HUES6 (cell line): ENCODE results near the gene HDAC7.

Experiments used
- H3K27ac ChIP-seq: 2 replicates; pipeline ENCODE4 v1.7.0; 2013; ENCODE audit warnings: low read depth, mild to moderate bottlenecking, low read length, inconsistent platforms
- H3K27me3 ChIP-seq: 2 replicates; pipeline ENCODE4 v1.6.1; 2013; ENCODE audit warnings: low read length; ENCODE audit not compliant: control insufficient read depth, insufficient read depth
- H3K36me3 ChIP-seq: 2 replicates; pipeline ENCODE4 v1.6.1; 2013; ENCODE audit warnings: low read length; ENCODE audit not compliant: control insufficient read depth, insufficient read depth
- H3K4me1 ChIP-seq: 2 replicates; pipeline ENCODE4 v1.6.1; 2013; ENCODE audit warnings: low read length; ENCODE audit not compliant: control insufficient read depth, insufficient read depth
- H3K4me3 ChIP-seq: 2 replicates; pipeline ENCODE4 v1.5.1; 2013; ENCODE audit warnings: low read depth, low read length
- H3K9ac ChIP-seq: one replicate; pipeline ENCODE4 v1.6.1; 2013; ENCODE audit warnings: mild to moderate bottlenecking, low read length
- H3K9me3 ChIP-seq: 2 replicates; pipeline ENCODE4 v1.6.1; 2013; ENCODE audit warnings: low read depth, low read length; ENCODE audit not compliant: control insufficient read depth, insufficient read depth

The HDAC7 gene

GRCh38 chr12:47754126-47754525, 65.6 kb downstream of the HDAC7 start:
- Histone ChIP-seq H3K36me3 (no peaks in the 10 kb centered on the region; the same call in 1 of the 2 replicates), H3K27ac (peak overlapping the region; percentile 78; the same call in 1 of the 2 replicates), H3K9me3 (no peaks in the 10 kb centered on the region), H3K4me3 (0 out of 2 replicates have a peak overlapping the region, but pooled peaks have one; percentile 7), H3K4me1 (peaks cover 57% of the 10 kb centered on the region), H3K9ac (no peak overlapping the region), H3K27me3 (no peaks in the 10 kb centered on the region)

DNA sequence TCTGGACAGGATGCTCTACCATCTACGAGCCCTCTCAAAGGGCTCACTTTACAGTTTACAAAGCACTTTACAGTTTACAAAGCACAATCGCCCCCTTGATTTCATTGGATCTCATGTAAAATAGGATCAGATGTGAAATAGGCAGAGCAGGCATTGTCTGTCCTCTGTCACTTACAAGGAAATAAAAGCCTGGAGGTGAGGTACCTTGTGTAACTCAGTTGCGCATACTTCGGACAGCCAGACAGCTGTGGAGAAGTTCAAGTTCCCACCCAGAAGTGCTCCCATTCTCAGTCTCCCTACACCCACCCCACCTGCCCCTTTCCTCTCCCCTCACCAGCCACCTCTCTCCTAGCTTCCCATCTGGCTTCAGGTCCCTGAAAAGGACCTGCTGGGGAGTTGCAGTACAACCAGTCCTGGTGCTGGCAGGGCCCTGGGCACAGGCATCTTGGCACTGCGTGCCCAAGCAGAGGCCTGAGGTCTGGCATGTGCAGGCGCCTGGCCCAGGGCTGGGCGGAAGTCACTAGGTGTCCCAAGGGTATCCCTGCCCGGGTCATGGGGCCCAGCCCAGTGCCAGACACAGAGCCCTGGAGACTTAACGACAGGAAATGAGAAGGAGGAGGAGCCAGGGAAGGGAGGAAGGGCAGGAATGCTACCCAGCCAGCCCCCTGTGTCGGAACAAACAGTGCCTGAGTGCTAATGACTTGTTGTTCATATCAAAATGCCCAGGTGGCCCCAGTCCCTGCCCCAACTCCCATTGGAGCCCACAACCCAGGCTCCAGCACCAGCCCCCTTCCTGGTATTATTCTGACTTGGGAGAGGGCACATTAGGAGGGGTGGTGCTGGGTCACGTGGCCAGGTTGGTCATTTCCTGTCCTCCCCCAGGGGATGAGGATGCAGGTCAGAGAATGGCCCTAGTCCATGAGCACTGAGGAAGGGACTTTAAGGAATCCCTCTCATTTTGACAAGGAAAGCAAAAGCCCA, 66.4 kb downstream of the HDAC7 start:
- no peaks in the 10 kb centered on the region for H3K9me3 ChIP-seq
- 0 out of 2 replicates have a peak overlapping the region, but pooled peaks have one; percentile 7 for H3K4me3 ChIP-seq
- no peaks in the 10 kb centered on the region for H3K27me3 ChIP-seq
- no peaks in the 10 kb centered on the region; the same call in 1 of the 2 replicates for H3K36me3 ChIP-seq
- no peak overlapping the region for H3K9ac ChIP-seq
- H3K27ac ChIP-seq = peak overlapping the region; percentile 78
- peaks cover 54% of the 10 kb centered on the region for H3K4me1 ChIP-seq

DNA sequence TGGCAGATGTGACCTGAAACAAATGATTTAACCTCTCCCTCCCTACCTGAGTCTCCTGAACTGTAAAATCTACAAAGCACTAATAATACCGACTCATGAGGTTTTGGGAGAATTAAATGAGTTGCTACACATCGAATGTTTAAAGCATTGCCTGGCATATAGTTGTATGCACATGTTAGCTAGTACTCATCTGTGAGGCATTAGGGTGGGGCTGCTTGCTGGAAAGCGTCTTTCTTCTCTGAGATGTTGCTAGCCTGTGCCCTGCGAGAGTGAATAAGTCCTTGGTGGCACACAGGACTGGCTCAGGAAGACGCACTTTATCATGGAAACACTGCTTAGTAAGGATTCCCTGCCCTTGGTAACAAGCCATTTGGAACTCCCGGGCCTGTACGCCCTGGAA, 67.2 kb downstream of the HDAC7 start:
- Histone ChIP-seq H3K27me3 (no peaks in the 10 kb centered on the region), H3K4me3 (no peak overlapping the region), H3K9ac (no peak overlapping the region), H3K4me1 (peaks cover 46% of the 10 kb centered on the region), H3K36me3 (no peaks in the 10 kb centered on the region; the same call in 1 of the 2 replicates), H3K9me3 (no peaks in the 10 kb centered on the region), H3K27ac (no peak overlapping the region)

DNA sequence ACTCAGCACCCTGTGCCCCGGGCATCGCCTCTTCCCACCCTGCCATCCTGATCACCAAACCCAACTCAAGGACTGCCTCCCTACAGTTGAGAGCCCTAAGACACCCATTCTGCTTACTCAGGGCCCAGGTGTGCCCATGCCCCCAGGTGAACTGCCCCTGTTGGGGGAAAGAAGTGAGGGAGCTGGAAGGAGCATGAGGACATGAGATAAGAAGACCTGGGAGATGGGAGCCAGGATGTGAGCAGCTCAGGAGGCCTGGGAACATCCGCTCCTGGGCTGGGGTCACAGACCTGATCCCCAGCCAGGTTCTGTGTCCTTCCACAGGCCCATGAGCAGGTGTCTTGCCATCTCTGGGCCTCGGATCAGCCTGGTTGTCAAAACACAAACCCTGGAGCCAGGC, 67.6 kb downstream of the HDAC7 start:
- no peak overlapping the region for H3K9ac ChIP-seq
- H3K27ac ChIP-seq = no peak overlapping the region
- H3K27me3 ChIP-seq = no peaks in the 10 kb centered on the region
- no peaks in the 10 kb centered on the region; the same call in 1 of the 2 replicates for H3K36me3 ChIP-seq
- no peak overlapping the region for H3K4me3 ChIP-seq
- H3K4me1 ChIP-seq = peaks cover 42% of the 10 kb centered on the region
- H3K9me3 ChIP-seq = no peaks in the 10 kb centered on the region

DNA sequence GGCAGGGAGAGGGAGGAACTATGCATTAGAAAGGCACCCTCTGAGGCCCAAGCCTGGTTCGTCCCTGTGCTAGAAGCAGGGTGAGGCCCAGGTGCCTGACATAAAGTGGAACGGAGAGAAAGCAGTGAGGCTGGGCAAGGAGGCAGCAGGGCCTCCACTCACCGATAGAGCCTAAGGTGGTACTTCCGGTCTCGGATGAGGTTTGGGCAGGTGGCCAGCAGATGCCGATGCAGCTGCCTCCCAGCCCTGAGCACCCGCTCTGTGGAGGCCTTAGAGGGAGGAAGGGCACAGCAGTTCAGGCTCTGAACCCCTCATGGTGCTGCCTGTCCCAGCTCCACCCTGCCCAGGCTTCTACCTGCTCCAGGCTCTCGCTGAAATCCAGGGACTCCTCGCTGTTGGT, 68.1 kb downstream of the HDAC7 start:
- no peaks in the 10 kb centered on the region for H3K27me3 ChIP-seq

DNA sequence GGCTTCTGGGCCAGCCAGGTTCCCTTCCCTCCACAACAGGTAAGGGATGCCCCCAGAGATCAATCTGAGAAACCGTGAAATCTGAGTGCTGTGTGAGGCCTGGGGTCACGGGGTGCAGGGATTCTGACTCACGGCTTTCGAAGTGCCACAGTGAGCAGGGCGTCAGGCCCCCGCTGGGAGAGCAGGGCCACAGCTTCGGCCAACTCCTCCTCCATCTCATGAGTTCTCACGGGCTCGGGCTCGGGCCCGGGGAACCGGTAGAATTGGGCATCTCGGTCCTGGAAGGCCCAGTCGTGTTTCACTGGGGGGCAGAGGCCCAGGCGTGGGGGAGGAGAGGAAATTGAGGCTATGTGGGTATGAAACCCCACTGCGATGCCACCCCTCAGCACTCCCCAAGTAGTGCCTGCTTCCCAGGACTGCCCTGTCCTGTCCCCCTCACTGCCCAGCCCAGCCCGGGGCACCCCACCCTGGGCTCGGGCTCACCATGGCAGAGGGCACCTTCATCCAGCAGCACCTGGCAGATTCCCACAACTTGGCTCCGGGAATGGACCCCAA, 68.7 kb downstream of the HDAC7 start:
- no peaks in the 10 kb centered on the region for H3K27me3 ChIP-seq
- H3K4me3 ChIP-seq = no peak overlapping the region
- peaks cover 34% of the 10 kb centered on the region for H3K4me1 ChIP-seq
- no peaks in the 10 kb centered on the region; the same call in 1 of the 2 replicates for H3K36me3 ChIP-seq
- H3K9me3 ChIP-seq = no peaks in the 10 kb centered on the region
- no peak overlapping the region for H3K27ac ChIP-seq
- H3K9ac ChIP-seq = no peak overlapping the region

More for the DNA sequence above, 68.1 kb downstream of the HDAC7 start:
- Histone ChIP-seq H3K4me1 (peaks cover 40% of the 10 kb centered on the region), H3K27ac (no peak overlapping the region), H3K4me3 (no peak overlapping the region), H3K9ac (no peak overlapping the region), H3K36me3 (no peaks in the 10 kb centered on the region; the same call in 1 of the 2 replicates), H3K9me3 (no peaks in the 10 kb centered on the region)

- Histone ChIP-seq H3K27ac (no peak overlapping the region), H3K9me3 (no peaks in the 10 kb centered on the region), H3K4me1 (peaks cover 29% of the 10 kb centered on the region), H3K9ac (no peak overlapping the region), H3K4me3 (no peak overlapping the region), H3K27me3 (no peaks in the 10 kb centered on the region), H3K36me3 (no peaks in the 10 kb centered on the region; the same call in 1 of the 2 replicates)
These were observed 69.4 kb downstream of the HDAC7 start for GRCh38 chr12:47750229-47750798.

DNA sequence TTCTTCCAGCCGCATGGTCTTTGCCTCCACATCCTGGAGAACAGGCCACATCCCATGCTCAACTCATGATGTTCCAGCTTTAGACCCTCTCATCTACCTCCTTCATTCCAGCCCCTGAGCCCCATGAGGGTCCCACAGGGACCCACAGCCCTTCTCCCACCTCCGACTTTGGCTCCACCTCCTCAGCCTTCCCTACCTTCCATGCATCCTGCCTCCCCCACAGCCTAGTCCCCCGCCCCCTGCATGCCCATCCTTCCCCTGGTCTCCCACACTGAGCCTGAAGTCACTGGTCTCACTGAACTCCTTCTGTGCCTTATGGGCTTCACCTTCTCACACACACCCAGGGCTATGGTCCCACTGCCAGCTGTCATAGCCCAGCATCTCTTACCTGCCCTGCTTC, 70.8 kb downstream of the HDAC7 start:
- Histone ChIP-seq H3K27ac (no peak overlapping the region), H3K27me3 (no peaks in the 10 kb centered on the region), H3K9me3 (no peaks in the 10 kb centered on the region), H3K36me3 (no peaks in the 10 kb centered on the region; the same call in 1 of the 2 replicates), H3K4me3 (no peak overlapping the region), H3K9ac (no peak overlapping the region), H3K4me1 (peaks cover 22% of the 10 kb centered on the region)

DNA sequence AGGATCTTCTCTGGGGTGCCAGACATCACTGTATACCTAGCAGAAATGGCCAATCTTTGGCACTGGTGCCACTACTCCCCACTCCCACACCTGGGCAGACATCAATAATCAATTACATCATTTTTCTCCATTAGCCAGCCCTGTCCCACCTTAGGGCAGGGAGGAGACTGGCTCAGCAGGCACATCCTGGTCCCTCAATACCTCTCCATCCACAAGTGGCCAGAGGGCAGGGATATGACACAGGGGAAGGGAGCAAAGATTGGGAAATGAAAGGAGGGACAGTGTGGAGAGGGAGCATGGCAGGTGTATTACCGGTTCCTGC, 71.2 kb downstream of the HDAC7 start:
- Histone ChIP-seq H3K4me3 (no peak overlapping the region), H3K9ac (no peak overlapping the region), H3K9me3 (no peaks in the 10 kb centered on the region), H3K27me3 (no peaks in the 10 kb centered on the region), H3K36me3 (no peaks in the 10 kb centered on the region; the same call in 1 of the 2 replicates), H3K27ac (no peak overlapping the region), H3K4me1 (peaks cover 17% of the 10 kb centered on the region)

DNA sequence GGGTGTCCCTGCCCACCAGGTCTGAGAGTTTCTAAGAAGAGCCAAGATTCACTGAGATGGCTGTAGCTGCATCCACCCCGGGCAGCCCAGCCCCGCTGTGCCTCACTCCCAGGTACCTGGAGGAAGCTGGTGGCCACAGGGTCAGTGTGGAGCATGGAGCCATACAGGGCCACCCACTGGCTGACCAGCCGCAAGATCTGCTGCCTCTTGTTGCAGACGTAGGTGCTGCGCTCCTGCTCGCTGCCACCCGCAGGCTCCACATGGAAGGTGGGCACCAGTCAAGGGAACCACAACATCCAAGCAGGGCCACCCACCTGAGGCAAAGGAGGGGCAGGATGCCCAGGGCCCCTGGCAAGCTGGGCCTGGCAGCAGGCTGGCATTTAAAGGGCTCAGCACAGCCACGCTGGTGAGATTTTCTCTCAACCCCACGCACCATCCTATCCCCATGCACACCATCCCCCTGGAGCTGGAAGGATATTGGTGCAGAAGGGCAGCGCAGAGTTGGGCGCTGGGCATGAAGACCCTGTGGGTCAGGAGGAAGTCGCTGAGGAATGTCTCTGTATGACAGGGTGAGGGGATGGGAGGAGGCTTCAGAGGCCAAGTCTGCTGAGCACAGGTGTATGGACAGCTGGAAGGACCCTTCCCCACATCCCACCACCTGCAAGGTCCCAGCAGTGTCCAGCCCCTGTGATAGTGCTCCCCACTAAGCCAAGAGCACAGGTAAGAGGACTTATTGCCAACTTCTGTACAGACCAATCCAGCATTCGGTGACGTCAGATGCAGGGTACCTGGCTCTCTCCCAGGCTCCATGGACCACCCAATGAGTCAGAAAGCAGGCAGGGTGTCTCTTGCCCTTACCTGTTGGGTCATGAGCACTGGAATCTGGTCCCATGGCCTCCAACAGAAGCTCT, 71.9 kb downstream of the HDAC7 start:
- Histone ChIP-seq H3K27ac (no peak overlapping the region), H3K36me3 (no peaks in the 10 kb centered on the region; the same call in 1 of the 2 replicates), H3K9ac (no peak overlapping the region), H3K27me3 (no peaks in the 10 kb centered on the region), H3K4me3 (no peak overlapping the region), H3K4me1 (peaks cover 11% of the 10 kb centered on the region; the same call in 1 of the 2 replicates), H3K9me3 (no peaks in the 10 kb centered on the region)
